Peyer's patch (tissue), 4 donors: Measurements from ENCODE around the gene EREG. TPM values are rescaled to one million over a fixed set of nuclear protein-coding genes. Genes with fewer than 3 reads are reported as not detected.
A peak's percentile ranks its signal among the peaks of the same experiment; 100 is the strongest.

ENCODE experiments used
- DNase-seq, 3 donors: peaks; one replicate each; pipeline ENCODE4 v3.0.0-alpha.2; 2017 to 2019
- H3K27ac ChIP-seq, 4 donors: fragments of 200-600 bp; sonication (generic); one replicate each; pipeline ENCODE4 v1.5.1; 2016 to 2019
- H3K27me3 ChIP-seq, 2 donors: fragments of 200-600 bp; sonication (generic); one replicate each; pipeline ENCODE4 v1.5.1; 2019
- H3K36me3 ChIP-seq, 3 donors: fragments of 200-600 bp; sonication (generic); one replicate each; pipeline ENCODE4 v1.5.1; 2016 to 2019
- H3K4me1 ChIP-seq, 4 donors: fragments of 200-600 bp; sonication (generic); one replicate each; pipeline ENCODE4 v1.5.1; 2016 to 2019
- H3K4me3 ChIP-seq, 4 donors: fragments of 200-600 bp; sonication (generic); 1 replicate in 3 of 4; 2 replicates in 1 of 4; pipeline ENCODE4 v1.5.1; 2016 to 2019; ENCODE audit warnings: mild to moderate bottlenecking in 1 of 4
- H3K9me3 ChIP-seq, 4 donors: fragments of 200-600 bp; sonication (generic); one replicate each; pipeline ENCODE4 v1.5.1; 2016 to 2019; ENCODE audit warnings: mild to moderate bottlenecking in 1 of 4
- POLR2A ChIP-seq, 2 donors: fragments of 450-650 bp; IDR thresholded peaks; one replicate each; pipeline ENCODE4 v1.5.1; 2017; ENCODE audit warnings: antibody characterized with exemption in 2 of 2, mild to moderate bottlenecking in 2 of 2, moderate library complexity in 2 of 2
- total RNA-seq, 4 donors: library from RNA; depleted of rRNA; stranded (reverse); fragments of >200 nt; gene quantifications; one replicate each; pipeline ENCODE4 v1.1.0, GENCODE V29; 2016
- TF ChIP-seq, protein P1 (sequence below), 6 experiments: fragments of 450-650 bp in 4 of 6; fragments of 200-600 bp in 2 of 6; sonication (generic) in 1 of 6; IDR thresholded peaks; one replicate each; pipeline ENCODE4 v1.5.1; 2017 to 2019; ENCODE audit warnings: antibody characterized with exemption in 6 of 6, mild to moderate bottlenecking in 3 of 6, moderate library complexity in 1 of 6

The EREG gene
- total RNA-seq, 4 donors from 2014 or later, result 1.1 to 2.8 (median 1.7) TPM; not detected in 1

DNA sequence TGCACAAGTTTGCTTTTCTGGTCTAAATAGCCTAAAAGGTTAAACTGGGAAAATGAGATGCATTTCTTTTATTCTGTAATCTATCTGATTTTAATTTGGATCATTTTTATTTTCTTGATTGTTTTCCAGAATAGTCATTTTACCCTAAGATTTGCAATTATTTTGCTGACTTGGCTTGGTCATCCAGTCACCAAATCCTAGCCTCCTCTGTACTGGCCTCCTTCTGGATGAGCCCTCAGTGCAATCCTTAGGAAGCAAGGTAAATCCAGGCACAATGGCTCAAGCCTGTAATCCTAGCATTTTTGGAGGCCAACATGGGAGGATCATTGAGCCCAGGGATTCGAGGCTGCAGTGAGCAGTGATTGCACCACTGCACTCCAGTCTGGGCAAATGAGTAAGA lies 9.2 kb downstream of the EREG start:
- DNase-seq, result no peak
- H3K27ac ChIP-seq, result peak overlapping the region in 1 of 4 donors; percentile 32
- peaks cover 0 to 4% (median 0%) of the 10 kb centered on the region in 4 donors for H3K4me1 ChIP-seq
- TF ChIP-seq POLR2A (IDR thresholded peaks at IDR 0.05), result no peak
- TF ChIP-seq, protein P1, sequence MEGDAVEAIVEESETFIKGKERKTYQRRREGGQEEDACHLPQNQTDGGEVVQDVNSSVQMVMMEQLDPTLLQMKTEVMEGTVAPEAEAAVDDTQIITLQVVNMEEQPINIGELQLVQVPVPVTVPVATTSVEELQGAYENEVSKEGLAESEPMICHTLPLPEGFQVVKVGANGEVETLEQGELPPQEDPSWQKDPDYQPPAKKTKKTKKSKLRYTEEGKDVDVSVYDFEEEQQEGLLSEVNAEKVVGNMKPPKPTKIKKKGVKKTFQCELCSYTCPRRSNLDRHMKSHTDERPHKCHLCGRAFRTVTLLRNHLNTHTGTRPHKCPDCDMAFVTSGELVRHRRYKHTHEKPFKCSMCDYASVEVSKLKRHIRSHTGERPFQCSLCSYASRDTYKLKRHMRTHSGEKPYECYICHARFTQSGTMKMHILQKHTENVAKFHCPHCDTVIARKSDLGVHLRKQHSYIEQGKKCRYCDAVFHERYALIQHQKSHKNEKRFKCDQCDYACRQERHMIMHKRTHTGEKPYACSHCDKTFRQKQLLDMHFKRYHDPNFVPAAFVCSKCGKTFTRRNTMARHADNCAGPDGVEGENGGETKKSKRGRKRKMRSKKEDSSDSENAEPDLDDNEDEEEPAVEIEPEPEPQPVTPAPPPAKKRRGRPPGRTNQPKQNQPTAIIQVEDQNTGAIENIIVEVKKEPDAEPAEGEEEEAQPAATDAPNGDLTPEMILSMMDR (IDR thresholded peaks at IDR 0.05), result no peak
- H3K36me3 ChIP-seq, result no peaks in the 10 kb centered on the region
- no peaks in the 10 kb centered on the region for H3K27me3 ChIP-seq
- no peak overlapping the region for H3K4me3 ChIP-seq
- no peaks in the 10 kb centered on the region for H3K9me3 ChIP-seq

DNA sequence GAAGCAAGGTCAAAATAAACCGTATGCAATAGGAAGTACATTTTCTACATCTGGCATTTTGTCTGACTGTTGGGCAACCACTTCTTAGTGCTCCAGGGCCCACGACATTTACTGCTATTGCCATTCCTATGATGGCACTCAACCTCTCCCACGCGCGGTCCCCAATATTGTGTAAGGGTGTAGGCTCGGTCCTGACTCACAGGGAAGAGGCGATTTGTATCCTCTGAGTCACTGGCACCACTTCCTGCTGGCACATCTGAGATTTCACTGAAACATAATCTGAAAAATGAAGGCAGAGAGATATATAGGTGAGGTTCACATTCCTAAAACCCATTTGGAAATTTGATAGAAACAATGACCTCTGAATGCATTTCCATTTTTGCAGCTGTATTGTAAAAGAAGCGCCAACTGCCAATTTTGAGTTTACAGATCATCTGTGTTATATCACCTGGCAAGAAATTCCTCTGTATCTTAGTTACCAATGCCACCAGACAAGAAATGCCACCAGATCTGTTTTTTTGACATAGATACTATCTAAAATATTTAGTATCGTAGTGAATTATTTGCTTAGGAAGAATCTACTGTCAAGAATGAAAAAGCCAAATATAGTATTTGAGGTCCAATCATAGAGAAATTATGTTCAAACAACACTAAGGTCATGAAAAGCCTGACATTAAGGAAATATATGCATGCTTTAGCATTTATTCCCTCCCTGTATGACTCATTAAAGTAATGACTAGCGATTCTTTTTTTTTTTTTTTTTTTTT lies 9.8 kb downstream of the EREG start:
- Histone ChIP-seq H3K27ac (peak overlapping the region in 2 of 4 donors; percentile 32 to 41), H3K9me3 (no peaks in the 10 kb centered on the region), H3K4me3 (no peak overlapping the region), H3K4me1 (peaks cover 0 to 4% (median 0%) of the 10 kb centered on the region in 4 donors), H3K27me3 (no peaks in the 10 kb centered on the region), H3K36me3 (no peaks in the 10 kb centered on the region)
- DNase-seq, result peak in 2 of 3 donors; percentile 54 to 73
- TF ChIP-seq POLR2A (IDR thresholded peaks at IDR 0.05), result no peak
- TF ChIP-seq, protein P1 (IDR thresholded peaks at IDR 0.05), result no peak

DNA sequence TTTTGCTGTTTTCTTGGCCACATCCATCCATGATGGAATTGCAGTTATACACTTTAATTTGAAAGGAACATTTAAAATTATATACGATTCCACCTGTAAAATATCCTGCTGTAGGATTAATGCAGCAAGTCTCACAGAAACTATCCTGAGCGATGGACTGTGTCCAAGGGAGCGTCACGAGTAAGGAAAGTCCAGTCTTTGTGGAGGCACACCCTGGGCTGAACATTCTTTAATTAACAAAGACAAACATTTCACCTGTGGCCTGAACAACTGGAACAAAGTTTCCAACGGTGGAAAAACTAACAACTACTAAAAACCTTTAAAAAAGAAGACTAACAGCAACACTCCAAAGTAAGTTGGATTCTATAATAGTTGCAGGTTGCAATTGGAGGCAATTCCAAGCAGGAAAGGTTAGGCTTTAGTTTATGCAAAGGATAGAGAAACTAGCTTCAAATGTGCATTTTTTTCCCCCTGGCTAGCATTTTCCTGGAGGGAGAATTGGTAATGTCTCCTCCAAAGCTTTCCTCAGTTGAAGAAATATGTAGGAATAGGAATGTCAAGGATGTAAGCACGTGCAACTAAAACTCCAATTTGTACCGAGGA lies 11.0 kb downstream of the EREG start:
- Histone ChIP-seq H3K27me3 (no peaks in the 10 kb centered on the region), H3K4me1 (peaks cover 0 to 4% (median 0%) of the 10 kb centered on the region in 4 donors), H3K36me3 (no peaks in the 10 kb centered on the region), H3K4me3 (peak overlapping the region in 1 of 4 donors; percentile 6), H3K27ac (peak overlapping the region in 2 of 4 donors; percentile 65 to 69), H3K9me3 (no peaks in the 10 kb centered on the region)
- TF ChIP-seq, protein P1 (IDR thresholded peaks at IDR 0.05), result no peak
- no peak for TF ChIP-seq POLR2A (IDR thresholded peaks at IDR 0.05)
- peak in 2 of 3 donors; percentile 55 to 77 for DNase-seq

DNA sequence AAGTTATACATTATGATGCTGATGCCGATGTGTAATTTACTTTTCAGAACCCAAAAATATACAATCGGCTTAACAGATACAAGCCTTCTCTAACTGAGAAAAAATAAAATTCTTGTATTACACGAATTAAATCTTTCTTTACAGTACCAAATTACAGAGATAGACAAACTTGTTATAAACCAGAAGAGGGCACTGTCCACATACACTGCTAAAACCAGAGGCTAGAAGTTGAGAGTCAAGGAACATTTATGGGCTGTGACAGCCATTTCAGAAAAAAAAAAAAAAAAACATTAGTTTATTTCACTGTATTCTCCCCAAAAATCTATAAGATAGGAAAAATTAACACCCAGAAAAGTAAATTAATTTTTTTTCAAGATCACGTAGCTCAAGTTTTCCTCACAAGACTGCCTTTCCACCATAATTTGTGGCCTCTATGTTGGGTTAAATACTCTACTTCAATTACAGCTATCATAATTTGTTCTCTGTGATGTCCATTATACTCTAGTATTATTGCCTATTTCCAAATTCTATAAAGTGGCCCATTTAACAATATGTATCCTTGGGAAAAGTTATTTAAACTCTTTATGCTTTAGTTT lies 12.0 kb downstream of the EREG start:
- Histone ChIP-seq H3K4me1 (peaks cover 0 to 4% (median 0%) of the 10 kb centered on the region in 4 donors), H3K27me3 (no peaks in the 10 kb centered on the region), H3K27ac (no peak overlapping the region), H3K9me3 (no peaks in the 10 kb centered on the region), H3K4me3 (no peak overlapping the region), H3K36me3 (no peaks in the 10 kb centered on the region)
- TF ChIP-seq, protein P1 (IDR thresholded peaks at IDR 0.05), result peak; percentile 23 to 86 (median 71)
- TF ChIP-seq POLR2A (IDR thresholded peaks at IDR 0.05), result no peak
- DNase-seq, result no peak

DNA sequence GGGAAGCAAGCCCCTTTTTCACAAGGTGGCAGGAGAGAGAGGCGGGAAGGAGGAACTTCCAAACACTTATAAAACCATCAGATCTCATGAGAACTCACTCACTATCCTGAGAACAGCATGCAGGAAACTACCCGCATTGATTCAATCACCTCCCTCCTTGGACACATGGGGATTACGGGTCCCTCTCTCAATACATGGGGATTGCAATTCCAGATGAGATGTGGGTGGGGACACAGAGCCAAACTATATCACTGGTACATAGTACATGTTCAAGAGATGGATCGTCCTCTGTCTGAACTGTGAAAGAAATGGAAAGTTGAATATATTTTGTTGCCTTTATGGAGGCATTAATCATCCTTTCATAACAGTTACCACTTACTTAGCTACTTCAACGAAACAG lies 12.8 kb downstream of the EREG start:
- Histone ChIP-seq H3K9me3 (no peaks in the 10 kb centered on the region), H3K27ac (no peak overlapping the region), H3K4me3 (no peak overlapping the region), H3K4me1 (peaks cover 0 to 4% (median 0%) of the 10 kb centered on the region in 4 donors), H3K27me3 (no peaks in the 10 kb centered on the region), H3K36me3 (no peaks in the 10 kb centered on the region)
- no peak for DNase-seq
- TF ChIP-seq POLR2A (IDR thresholded peaks at IDR 0.05), result no peak
- TF ChIP-seq, protein P1 (IDR thresholded peaks at IDR 0.05), result no peak
